WTC11 (cell line): Measurements from ENCODE around the gene ADAM12. TPM values are rescaled to one million over a fixed set of nuclear protein-coding genes. Genes with fewer than 3 reads are reported as not detected.

Experiments used
- ATAC-seq: fragments of 200-7000 bp; cut with Tn5 transposase; 2 replicates; pipeline ENCODE4 v1.10.0; 2021; ENCODE audit warnings: mild to moderate bottlenecking, moderate library complexity
- CTCF ChIA-PET: fragments of 300-600 bp; sonication (Branson Sonifier 250); formaldehyde crosslinking; loops from one replicate; lab custom pipeline; 2021; ENCODE audit warnings: antibody characterized with exemption; lab: Charles Lee
- POLR2A ChIA-PET: fragments of 350-600 bp; sonication (Branson Sonifier 250); formaldehyde crosslinking; loops from one replicate; lab custom pipeline; 2021; ENCODE audit warnings: antibody characterized with exemption; lab: Charles Lee
- DNase-seq: peaks from one replicate; pipeline ENCODE4 v3.0.0; 2021; ENCODE audit warnings: low spot score
- H3K27ac Mint-ChIP-seq: 2 replicates; pipeline ENCODE4 v1.8.0; 2021; ENCODE audit warnings: mixed read lengths
- H3K27me3 Mint-ChIP-seq: 2 replicates; pipeline ENCODE4 v1.8.0; 2021; ENCODE audit warnings: low read depth, mild to moderate bottlenecking, moderate library complexity, mixed read lengths
- H3K36me3 Mint-ChIP-seq: 2 replicates; pipeline ENCODE4 v1.8.0; 2021; ENCODE audit warnings: mixed read lengths
- H3K4me1 Mint-ChIP-seq: 2 replicates; pipeline ENCODE4 v1.8.0; 2022; ENCODE audit warnings: mixed read lengths
- H3K4me3 Mint-ChIP-seq: 2 replicates; pipeline ENCODE4 v1.8.0; 2021; ENCODE audit warnings: mild to moderate bottlenecking, moderate library complexity, mixed read lengths
- H3K9me3 Mint-ChIP-seq: 2 replicates; pipeline ENCODE4 v1.8.0; 2021; ENCODE audit warnings: mixed read lengths
- ESRRA ChIP-seq: sonication (generic); formaldehyde crosslinking; IDR thresholded peaks from 2 replicates; pipeline ENCODE4 v1.8.1; 2022; ENCODE audit warnings: mild to moderate bottlenecking, missing genetic modification reagents, borderline replicate concordance
- FOXJ3 ChIP-seq: sonication (generic); formaldehyde crosslinking; IDR thresholded peaks from 2 replicates; pipeline ENCODE4 v1.9.0; 2021; ENCODE audit warnings: missing genetic modification reagents, mild to moderate bottlenecking, borderline replicate concordance
- NFATC4 ChIP-seq: fragments of 250-450 bp; sonication (Bioruptor Pico); IDR thresholded peaks from 2 replicates; pipeline ENCODE4 v1.9.0; 2021; ENCODE audit warnings: mild to moderate bottlenecking
- NR1H2 ChIP-seq: sonication (generic); formaldehyde crosslinking; IDR thresholded peaks from 2 replicates; pipeline ENCODE4 v1.9.0; 2021; ENCODE audit warnings: mild to moderate bottlenecking, moderate library complexity, missing genetic modification reagents
- NR2C2 ChIP-seq: sonication (generic); formaldehyde crosslinking; IDR thresholded peaks from 2 replicates; pipeline ENCODE4 v1.8.0; 2022; ENCODE audit warnings: mild to moderate bottlenecking, missing genetic modification reagents
- NR3C1 ChIP-seq: sonication (generic); formaldehyde crosslinking; conservative IDR thresholded peaks from 2 replicates; pipeline ENCODE4 v1.8.1; 2023; ENCODE audit warnings: low read depth, mild to moderate bottlenecking, missing genetic modification reagents
- RELA ChIP-seq: sonication (generic); formaldehyde crosslinking; IDR thresholded peaks from 2 replicates; pipeline ENCODE4 v1.8.1; 2022; ENCODE audit warnings: missing genetic modification reagents, mild to moderate bottlenecking, borderline replicate concordance
- RORB ChIP-seq: fragments of 250-450 bp; sonication (Bioruptor Pico); IDR thresholded peaks from 2 replicates; pipeline ENCODE4 v1.9.0; 2021; ENCODE audit warnings: mild to moderate bottlenecking
- SMAD3 ChIP-seq: sonication (generic); formaldehyde crosslinking; IDR thresholded peaks from 2 replicates; pipeline ENCODE4 v1.8.0; 2022; ENCODE audit warnings: missing genetic modification reagents, mild to moderate bottlenecking, borderline replicate concordance
- SOX15 ChIP-seq: fragments of 250-450 bp; sonication (Bioruptor Pico); IDR thresholded peaks from 2 replicates; pipeline ENCODE4 v1.9.0; 2021; ENCODE audit warnings: mild to moderate bottlenecking
- TP53 ChIP-seq: sonication (generic); formaldehyde crosslinking; IDR thresholded peaks from 2 replicates; pipeline ENCODE4 v1.8.1; 2023; ENCODE audit warnings: mild to moderate bottlenecking, missing genetic modification reagents
- ZNF121 ChIP-seq: sonication (generic); formaldehyde crosslinking; IDR thresholded peaks from 2 replicates; pipeline ENCODE4 v1.8.0; 2023; ENCODE audit warnings: missing genetic modification reagents
- ZNF263 ChIP-seq: sonication (generic); formaldehyde crosslinking; IDR thresholded peaks from 2 replicates; pipeline ENCODE4 v1.8.1; 2022; ENCODE audit warnings: low read depth, mild to moderate bottlenecking, moderate library complexity, missing genetic modification reagents
- ZNF317 ChIP-seq: sonication (generic); formaldehyde crosslinking; IDR thresholded peaks from 2 replicates; pipeline ENCODE4 v1.8.1; 2023; ENCODE audit warnings: low read depth, mild to moderate bottlenecking, moderate library complexity, missing genetic modification reagents, borderline replicate concordance
- ZNF416 ChIP-seq: fragments of 250-450 bp; sonication (Bioruptor Pico); IDR thresholded peaks from 2 replicates; pipeline ENCODE4 v1.9.0; 2021; ENCODE audit warnings: mild to moderate bottlenecking, inconsistent platforms
- ZNF671 ChIP-seq: fragments of 250-450 bp; sonication (Bioruptor Pico); IDR thresholded peaks from 2 replicates; pipeline ENCODE4 v1.8.0; 2021; ENCODE audit warnings: mild to moderate bottlenecking
- total RNA-seq: library from RNA; stranded (reverse); gene quantifications from 3 replicates; pipeline ENCODE4 v1.2.3, GENCODE V29; 2021
- TF ChIP-seq, protein P1 (sequence below): sonication (generic); formaldehyde crosslinking; IDR thresholded peaks from 2 replicates; pipeline ENCODE4 v1.8.0; 2023; ENCODE audit warnings: mild to moderate bottlenecking, missing genetic modification reagents
- TF ChIP-seq, protein P2 (sequence below): sonication (generic); formaldehyde crosslinking; IDR thresholded peaks from 2 replicates; pipeline ENCODE4 v1.8.1; 2023; ENCODE audit warnings: mild to moderate bottlenecking, missing genetic modification reagents, moderate library complexity
- TF ChIP-seq, protein P3 (sequence below): sonication (generic); formaldehyde crosslinking; IDR thresholded peaks from 2 replicates; pipeline ENCODE4 v1.8.0; 2022; ENCODE audit warnings: mild to moderate bottlenecking, missing genetic modification reagents
- TF ChIP-seq, protein P4 (sequence below): fragments of 200-600 bp; IDR thresholded peaks from 2 replicates; pipeline ENCODE4 v1.8.0; 2022; ENCODE audit warnings: antibody characterized with exemption
- TF ChIP-seq, protein P5 (sequence below): sonication (generic); formaldehyde crosslinking; IDR thresholded peaks from 2 replicates; pipeline ENCODE4 v1.8.1; 2022; ENCODE audit warnings: low read depth, mild to moderate bottlenecking, moderate library complexity, missing genetic modification reagents, borderline replicate concordance
- TF ChIP-seq, protein P6 (sequence below): fragments of 250-450 bp; sonication (Bioruptor Pico); IDR thresholded peaks from 2 replicates; pipeline ENCODE4 v1.9.0; 2021; ENCODE audit warnings: mild to moderate bottlenecking

ADAM12 gene
- total RNA-seq, 1 experiment from 2014 or later, result 0.22 TPM

DNA sequence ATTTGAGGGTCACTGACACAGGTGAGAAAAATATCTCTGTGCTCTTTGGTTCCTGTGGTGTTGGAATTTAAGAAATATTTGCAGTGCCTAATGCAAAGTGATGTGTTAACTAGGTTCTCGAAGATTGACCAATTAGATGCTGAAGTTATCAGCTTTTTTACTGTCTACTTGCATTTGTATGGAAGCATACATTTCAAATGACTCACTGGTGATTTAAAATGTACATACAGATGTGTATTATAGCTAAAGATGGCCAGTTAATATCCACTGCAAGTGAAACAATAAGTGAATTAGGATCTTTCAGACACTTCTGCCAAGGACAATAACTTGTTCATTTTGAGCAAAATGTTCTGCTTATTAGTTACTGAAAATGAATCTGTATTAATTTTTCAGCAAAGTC is 287.0 kb downstream of the ADAM12 start:
- ATAC-seq, result no peak
- ChIA-PET POLR2A (interaction anchor here (0.6 kb wide), 1 partner anchor 571 kb away, joined by 3 read pairs; no protein-coding TSS in a partner anchor), CTCF (no interaction called here)
- H3K9me3 Mint-ChIP-seq, result no peaks in the 10 kb centered on the region
- H3K27ac Mint-ChIP-seq, result no peak overlapping the region
- no peaks in the 10 kb centered on the region for H3K27me3 Mint-ChIP-seq
- H3K4me3 Mint-ChIP-seq, result no peak overlapping the region
- H3K36me3 Mint-ChIP-seq, result no peaks in the 10 kb centered on the region
- H3K4me1 Mint-ChIP-seq, result peaks cover 15% of the 10 kb centered on the region
- DNase-seq, result no peak
- TF ChIP-seq, protein P1, sequence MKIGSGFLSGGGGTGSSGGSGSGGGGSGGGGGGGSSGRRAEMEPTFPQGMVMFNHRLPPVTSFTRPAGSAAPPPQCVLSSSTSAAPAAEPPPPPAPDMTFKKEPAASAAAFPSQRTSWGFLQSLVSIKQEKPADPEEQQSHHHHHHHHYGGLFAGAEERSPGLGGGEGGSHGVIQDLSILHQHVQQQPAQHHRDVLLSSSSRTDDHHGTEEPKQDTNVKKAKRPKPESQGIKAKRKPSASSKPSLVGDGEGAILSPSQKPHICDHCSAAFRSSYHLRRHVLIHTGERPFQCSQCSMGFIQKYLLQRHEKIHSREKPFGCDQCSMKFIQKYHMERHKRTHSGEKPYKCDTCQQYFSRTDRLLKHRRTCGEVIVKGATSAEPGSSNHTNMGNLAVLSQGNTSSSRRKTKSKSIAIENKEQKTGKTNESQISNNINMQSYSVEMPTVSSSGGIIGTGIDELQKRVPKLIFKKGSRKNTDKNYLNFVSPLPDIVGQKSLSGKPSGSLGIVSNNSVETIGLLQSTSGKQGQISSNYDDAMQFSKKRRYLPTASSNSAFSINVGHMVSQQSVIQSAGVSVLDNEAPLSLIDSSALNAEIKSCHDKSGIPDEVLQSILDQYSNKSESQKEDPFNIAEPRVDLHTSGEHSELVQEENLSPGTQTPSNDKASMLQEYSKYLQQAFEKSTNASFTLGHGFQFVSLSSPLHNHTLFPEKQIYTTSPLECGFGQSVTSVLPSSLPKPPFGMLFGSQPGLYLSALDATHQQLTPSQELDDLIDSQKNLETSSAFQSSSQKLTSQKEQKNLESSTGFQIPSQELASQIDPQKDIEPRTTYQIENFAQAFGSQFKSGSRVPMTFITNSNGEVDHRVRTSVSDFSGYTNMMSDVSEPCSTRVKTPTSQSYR (CRISPR knock-in tag), result no peak
- TF ChIP-seq, protein P2, sequence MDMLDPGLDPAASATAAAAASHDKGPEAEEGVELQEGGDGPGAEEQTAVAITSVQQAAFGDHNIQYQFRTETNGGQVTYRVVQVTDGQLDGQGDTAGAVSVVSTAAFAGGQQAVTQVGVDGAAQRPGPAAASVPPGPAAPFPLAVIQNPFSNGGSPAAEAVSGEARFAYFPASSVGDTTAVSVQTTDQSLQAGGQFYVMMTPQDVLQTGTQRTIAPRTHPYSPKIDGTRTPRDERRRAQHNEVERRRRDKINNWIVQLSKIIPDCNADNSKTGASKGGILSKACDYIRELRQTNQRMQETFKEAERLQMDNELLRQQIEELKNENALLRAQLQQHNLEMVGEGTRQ (CRISPR knock-in tag), result no peak
- TF ChIP-seq, protein P3, sequence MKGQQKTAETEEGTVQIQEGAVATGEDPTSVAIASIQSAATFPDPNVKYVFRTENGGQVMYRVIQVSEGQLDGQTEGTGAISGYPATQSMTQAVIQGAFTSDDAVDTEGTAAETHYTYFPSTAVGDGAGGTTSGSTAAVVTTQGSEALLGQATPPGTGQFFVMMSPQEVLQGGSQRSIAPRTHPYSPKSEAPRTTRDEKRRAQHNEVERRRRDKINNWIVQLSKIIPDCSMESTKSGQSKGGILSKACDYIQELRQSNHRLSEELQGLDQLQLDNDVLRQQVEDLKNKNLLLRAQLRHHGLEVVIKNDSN (CRISPR knock-in tag), result no peak
- TF ChIP-seq, protein P4, sequence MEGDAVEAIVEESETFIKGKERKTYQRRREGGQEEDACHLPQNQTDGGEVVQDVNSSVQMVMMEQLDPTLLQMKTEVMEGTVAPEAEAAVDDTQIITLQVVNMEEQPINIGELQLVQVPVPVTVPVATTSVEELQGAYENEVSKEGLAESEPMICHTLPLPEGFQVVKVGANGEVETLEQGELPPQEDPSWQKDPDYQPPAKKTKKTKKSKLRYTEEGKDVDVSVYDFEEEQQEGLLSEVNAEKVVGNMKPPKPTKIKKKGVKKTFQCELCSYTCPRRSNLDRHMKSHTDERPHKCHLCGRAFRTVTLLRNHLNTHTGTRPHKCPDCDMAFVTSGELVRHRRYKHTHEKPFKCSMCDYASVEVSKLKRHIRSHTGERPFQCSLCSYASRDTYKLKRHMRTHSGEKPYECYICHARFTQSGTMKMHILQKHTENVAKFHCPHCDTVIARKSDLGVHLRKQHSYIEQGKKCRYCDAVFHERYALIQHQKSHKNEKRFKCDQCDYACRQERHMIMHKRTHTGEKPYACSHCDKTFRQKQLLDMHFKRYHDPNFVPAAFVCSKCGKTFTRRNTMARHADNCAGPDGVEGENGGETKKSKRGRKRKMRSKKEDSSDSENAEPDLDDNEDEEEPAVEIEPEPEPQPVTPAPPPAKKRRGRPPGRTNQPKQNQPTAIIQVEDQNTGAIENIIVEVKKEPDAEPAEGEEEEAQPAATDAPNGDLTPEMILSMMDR, result no peak
- TF ChIP-seq, protein P5, sequence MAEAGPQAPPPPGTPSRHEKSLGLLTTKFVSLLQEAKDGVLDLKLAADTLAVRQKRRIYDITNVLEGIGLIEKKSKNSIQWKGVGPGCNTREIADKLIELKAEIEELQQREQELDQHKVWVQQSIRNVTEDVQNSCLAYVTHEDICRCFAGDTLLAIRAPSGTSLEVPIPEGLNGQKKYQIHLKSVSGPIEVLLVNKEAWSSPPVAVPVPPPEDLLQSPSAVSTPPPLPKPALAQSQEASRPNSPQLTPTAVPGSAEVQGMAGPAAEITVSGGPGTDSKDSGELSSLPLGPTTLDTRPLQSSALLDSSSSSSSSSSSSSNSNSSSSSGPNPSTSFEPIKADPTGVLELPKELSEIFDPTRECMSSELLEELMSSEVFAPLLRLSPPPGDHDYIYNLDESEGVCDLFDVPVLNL, result no peak
- TF ChIP-seq ZNF416, result no peak
- no peak for TF ChIP-seq ZNF121 (CRISPR knock-in tag)
- no peak for TF ChIP-seq RELA (CRISPR knock-in tag)
- no peak for TF ChIP-seq TP53

DNA sequence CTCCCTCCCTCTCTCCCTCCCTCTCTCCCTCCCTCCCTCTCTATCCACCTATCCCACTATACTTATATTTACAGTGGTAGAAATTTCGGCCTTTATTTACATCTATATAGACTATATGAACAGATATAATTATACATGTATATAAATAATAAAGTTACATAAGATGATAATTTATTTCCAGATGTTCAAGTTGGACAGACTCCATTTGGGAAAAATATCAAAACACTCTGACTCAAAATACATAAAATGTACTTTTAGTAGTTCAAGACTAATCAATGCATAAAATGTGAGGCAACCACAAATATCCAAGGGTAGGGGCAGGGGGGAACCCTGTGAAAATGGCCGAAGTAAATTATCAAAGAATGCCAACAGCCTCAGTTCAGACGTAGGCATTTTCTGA is 288.9 kb downstream of the ADAM12 start:
- Mint-ChIP-seq H3K4me1 (peaks cover 15% of the 10 kb centered on the region), H3K4me3 (no peak overlapping the region), H3K27me3 (no peaks in the 10 kb centered on the region), H3K27ac (no peak overlapping the region), H3K36me3 (no peaks in the 10 kb centered on the region), H3K9me3 (no peaks in the 10 kb centered on the region)
- DNase-seq (no peak), ATAC-seq (no peak)
- ChIA-PET POLR2A (no interaction called here), CTCF (interaction anchor here (0.5 kb wide), 1 partner anchor 35 kb away, joined by 3 read pairs; no protein-coding TSS in a partner anchor)
- no peak for TF ChIP-seq ZNF263 (CRISPR knock-in tag)

DNA sequence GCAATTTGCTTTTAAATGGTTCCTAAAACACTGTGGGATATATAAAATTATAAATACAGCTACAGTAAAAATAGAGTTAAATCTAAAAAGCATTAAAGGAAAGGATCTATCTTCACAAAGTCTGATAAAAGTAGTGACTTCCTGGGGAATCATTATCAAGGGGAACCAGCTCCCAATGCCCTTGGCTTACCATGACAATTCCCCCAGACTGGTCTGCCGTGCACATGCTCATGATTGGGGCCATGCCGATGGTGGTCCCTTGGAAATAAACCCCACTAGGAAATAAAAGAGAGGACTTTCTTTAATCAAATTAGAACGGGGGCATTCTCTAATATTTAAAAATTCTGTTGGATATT is 290.1 kb downstream of the ADAM12 start:
- TF ChIP-seq SMAD3, result no peak
- TF ChIP-seq FOXJ3 (CRISPR knock-in tag), result no peak
- TF ChIP-seq ZNF263 (CRISPR knock-in tag), result no peak
- TF ChIP-seq NFATC4 (CRISPR knock-in tag), result no peak
- no peak for TF ChIP-seq RORB (CRISPR knock-in tag)
- TF ChIP-seq, protein P6, sequence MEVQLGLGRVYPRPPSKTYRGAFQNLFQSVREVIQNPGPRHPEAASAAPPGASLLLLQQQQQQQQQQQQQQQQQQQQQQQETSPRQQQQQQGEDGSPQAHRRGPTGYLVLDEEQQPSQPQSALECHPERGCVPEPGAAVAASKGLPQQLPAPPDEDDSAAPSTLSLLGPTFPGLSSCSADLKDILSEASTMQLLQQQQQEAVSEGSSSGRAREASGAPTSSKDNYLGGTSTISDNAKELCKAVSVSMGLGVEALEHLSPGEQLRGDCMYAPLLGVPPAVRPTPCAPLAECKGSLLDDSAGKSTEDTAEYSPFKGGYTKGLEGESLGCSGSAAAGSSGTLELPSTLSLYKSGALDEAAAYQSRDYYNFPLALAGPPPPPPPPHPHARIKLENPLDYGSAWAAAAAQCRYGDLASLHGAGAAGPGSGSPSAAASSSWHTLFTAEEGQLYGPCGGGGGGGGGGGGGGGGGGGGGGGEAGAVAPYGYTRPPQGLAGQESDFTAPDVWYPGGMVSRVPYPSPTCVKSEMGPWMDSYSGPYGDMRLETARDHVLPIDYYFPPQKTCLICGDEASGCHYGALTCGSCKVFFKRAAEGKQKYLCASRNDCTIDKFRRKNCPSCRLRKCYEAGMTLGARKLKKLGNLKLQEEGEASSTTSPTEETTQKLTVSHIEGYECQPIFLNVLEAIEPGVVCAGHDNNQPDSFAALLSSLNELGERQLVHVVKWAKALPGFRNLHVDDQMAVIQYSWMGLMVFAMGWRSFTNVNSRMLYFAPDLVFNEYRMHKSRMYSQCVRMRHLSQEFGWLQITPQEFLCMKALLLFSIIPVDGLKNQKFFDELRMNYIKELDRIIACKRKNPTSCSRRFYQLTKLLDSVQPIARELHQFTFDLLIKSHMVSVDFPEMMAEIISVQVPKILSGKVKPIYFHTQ (CRISPR knock-in tag), result no peak
- TF ChIP-seq, protein P2 (CRISPR knock-in tag), result no peak
- TF ChIP-seq NR3C1 (CRISPR knock-in tag), result no peak
- no peak for TF ChIP-seq NR1H2 (CRISPR knock-in tag)
- TF ChIP-seq ZNF317 (CRISPR knock-in tag), result no peak
- no peak for TF ChIP-seq ZNF671
- TF ChIP-seq SOX15 (CRISPR knock-in tag), result no peak
- no peak for TF ChIP-seq ESRRA (CRISPR knock-in tag)
- no peak for TF ChIP-seq NR2C2 (CRISPR knock-in tag)
- no peak for TF ChIP-seq TP53
- Mint-ChIP-seq H3K36me3 (no peaks in the 10 kb centered on the region), H3K27ac (no peak overlapping the region), H3K9me3 (no peaks in the 10 kb centered on the region), H3K4me1 (peaks cover 15% of the 10 kb centered on the region), H3K27me3 (no peaks in the 10 kb centered on the region), H3K4me3 (no peak overlapping the region)
- CTCF ChIA-PET, result interaction anchor here (0.6 to 1.0 kb wide), 2 partner anchors 155 to 163 kb away, joined by 4 read pairs; no protein-coding TSS in a partner anchor
- ATAC-seq, result no peak
- DNase-seq, result no peak
- POLR2A ChIA-PET, result no interaction called here
